Measurements from ENCODE around the gene CDK8. TPM values are rescaled to one million over a fixed set of nuclear protein-coding genes. Genes with fewer than 3 reads are reported as not detected.

The CDK8 gene
- total RNA-seq (ENCODE audit: low replicate concordance) = 10.4 and 16.2 TPM in 2 replicates

DNA sequence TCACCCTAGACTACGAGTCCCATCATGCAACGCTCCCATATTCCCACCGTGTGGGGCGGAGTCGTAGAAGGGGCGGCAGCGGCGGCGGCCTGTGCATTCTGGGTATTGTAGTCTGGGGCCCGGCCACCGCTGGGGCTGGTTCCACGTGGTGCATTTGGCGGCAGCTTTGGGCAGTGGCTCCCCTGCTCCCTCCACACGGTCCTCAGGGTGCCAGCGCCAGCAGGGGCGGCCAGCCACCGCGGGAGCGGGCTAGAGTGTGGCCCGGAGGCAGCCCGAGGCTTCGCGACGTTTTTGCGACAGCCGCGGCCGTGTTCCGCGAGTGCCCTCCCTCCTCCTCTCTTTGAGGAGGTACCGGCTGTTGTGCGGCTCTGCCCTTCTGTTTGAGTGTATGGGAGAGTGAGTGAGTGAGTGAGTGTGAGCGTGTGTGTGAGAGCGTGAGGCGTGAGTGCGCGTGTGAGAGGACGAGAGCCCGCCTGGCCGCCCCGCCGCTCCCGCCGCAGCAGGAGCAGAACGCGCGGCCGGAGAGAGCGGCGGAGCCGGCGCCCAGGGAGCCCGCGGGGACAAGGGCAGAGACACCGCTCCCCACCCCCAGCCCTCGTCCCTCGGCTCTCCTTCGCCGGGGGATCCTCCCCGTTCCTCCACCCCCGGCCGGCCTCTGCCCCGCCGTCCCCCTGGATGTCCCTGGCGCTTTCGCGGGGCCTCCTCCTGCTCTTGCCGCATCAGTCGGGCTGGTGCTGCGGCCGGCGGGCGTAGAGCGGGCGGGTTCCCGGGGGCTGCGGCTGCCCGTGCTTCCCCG, at the start of gene CDK8:
TSS of gene CDK8 (plus strand) at position 343 of the 796 bp plus-strand sequence. CDS start 513 bp downstream, outside the sequence.

DNA sequence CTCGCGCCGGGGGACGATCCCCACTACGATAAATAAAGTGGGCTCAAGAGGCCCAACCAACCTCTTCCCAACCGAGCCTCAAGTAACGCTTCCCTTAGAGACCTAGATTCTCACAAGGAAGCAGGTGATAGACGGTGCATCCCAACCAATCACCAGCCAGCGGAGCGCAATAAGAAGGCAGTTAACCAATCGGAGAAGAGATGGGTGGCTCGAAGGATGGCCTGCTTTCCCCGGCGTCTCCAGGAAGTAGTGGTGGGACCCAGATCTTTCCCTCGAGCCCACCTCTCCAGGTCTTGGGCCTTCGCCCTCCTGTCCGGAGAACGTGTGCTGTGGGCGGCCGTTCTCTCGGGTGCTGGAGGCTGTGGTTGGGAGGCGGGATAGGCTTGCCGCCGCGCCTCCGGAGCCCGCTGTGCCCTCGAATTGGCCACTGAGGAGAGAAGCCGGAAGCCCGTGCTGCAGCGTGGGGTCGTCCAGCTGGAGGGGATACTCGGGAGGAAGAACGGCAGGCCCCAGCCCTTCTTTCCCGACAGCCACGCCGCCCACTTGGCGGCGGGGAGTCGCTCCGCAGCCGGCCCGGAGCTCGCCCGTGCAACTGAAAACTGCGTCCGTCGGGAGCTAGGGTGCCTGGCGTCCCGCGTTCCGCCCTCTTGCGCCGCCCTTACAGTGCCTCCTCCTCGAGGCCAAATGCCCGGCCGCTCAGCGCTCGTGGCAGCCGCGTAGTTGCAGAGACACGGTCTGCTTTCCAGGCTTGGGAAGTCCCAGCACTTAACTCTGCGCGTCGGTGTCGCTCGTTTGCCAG, 32.0 kb upstream of the CDK8 start, which contains the start of gene RNF6:
TSS of gene RNF6 (minus strand) at position 594 of the 799 bp plus-strand sequence. CDS start 2,665 bp downstream, outside the sequence.

Other genes with a start within 250 kb of the CDK8 start
- under 0.01 TPM in 1 of 2 replicates, not detected in the other for gene SHISA2, start 202.1 kb upstream of the CDK8 start, total RNA-seq (ENCODE audit: low replicate concordance)
- gene RNF6, start 31.8 kb upstream of the CDK8 start, total RNA-seq (ENCODE audit: low replicate concordance) = 35.6 and 41.9 TPM in 2 replicates

Data from smooth muscle cell of the coronary artery (primary cell).